HS-27A (cell line): ENCODE measurements around the gene CGNL1.
A peak's percentile ranks its signal among the peaks of the same experiment; 100 is the strongest.

Experiments
- DNase-seq: peaks from one replicate; pipeline ENCODE4 v3.0.0-alpha.2; 2012; ENCODE audit warnings: low read depth, missing footprints

CGNL1 gene

DNA sequence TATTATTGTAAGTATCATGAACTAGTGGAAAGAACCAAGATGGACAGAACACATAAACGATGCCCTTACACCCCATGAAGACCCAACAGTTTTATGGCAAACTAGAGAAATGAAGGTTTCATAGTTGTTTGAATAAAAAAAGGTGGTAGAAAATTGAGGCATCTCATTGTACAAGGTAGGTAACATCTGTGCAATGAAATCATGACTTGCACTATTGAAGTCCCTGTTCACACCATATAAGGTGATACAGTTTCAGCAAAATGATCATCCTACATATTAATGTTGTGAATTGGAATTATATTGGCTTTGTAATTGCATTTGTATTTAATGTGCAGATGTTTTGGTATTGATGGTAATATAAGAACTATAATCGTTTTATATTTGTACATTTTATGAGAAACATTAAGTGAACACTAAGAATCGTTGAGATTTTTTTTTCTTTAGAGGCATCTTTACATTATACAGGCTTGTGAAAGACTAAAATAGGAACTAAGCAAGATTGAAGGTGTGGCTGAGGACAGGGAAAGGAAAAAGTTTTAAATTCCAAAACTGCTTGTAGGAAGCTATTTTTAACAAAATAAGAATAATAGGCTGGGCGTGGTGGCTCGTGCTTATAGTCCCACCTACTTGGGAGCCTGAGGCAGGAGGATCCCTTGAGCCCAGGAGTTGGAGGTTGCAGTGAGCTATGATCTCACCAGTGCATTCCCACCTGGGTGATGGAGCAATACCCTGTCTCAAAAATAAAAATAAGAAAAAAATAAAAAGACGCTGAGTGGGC, 48.5 kb downstream of the CGNL1 start:
- DNase-seq: no peak

DNA sequence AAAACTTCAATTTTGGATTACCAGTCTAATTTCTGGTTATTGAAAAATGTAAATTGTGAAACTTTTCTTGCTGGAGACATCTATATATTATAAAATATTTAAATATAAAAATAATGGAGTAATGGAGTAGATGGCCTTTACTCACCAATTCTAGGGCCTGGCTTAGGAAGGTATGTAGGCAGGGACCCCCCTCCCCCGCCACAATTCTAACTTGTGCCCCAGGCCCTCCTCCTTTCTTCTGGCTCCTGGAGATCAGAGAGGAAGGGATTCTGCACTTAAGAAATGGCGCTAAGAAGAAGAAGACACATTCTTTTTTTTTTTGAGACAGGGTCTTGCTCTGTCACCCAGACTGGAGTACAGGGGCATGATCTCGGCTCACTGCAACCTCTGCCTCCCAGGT, 49.5 kb downstream of the CGNL1 start:
- no peak for DNase-seq

DNA sequence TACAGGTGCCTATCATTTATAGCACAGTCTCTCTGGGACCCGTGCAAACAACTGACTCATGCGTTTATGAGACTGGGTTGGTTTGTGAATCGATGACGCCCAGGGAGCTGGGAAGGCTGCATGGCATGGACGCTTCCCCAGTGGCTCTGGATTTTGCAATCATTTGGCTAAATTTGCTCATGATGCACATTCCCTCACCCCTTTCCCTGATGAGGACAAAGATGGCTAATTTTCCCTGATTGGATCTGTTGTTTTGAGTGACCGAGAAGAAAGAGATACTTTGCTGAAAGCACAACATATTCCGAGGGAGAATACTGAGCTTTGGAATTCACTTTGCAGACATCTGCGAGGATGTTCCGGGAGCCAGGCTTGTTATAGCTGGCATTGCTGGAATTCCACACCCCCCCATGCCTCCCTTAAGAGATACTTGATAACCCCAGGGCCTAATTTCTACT, 51.1 kb downstream of the CGNL1 start:
- DNase-seq: peak; percentile 46

DNA sequence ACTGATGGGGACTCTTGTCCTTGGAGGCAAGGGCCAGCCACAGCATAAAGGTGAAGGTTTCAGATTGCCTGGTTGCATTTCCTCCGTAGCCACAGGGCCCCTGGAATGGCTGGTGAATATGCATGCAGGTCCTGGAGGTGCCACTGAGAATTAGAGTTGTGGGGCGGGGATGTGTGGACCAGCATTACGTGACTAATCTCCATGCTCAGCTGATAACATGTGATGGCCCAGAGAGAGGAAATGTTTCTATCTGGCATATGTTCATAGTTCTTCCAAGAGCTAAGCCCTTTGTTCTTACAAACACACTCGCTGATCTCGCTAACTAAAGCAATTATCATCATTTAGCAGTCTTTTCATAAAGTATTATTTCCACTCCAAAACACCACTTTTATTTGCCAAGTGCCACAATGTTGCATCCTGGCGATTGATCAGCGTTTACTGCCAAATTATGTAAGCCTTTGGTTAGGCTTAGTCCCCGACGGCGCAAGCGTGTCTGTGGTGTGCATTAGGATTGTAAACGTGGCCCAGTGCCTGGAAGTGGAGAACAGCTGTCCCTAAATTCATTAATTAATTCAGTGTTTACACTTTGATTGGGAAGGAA, 55.9 kb downstream of the CGNL1 start:
- DNase-seq: no peak

DNA sequence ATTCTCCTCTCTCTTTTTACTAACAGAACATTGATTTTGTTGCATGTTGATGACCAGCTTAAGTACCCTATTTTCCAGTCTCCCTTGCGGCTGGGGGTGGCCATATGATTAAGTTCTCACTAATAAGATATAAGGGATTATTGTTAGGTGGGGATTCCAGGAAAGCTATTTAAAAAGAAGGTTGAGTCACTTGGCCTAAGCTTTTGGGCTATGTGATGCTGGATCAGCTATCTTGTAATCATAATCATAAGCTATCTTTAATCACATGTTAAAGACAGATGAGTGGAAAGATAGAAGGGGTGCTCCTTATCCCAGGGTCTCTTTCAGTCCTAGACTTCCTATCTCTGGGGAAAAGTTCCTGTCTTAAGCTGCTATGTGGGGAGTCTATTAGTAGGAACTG, 59.9 kb downstream of the CGNL1 start:
- no peak for DNase-seq

DNA sequence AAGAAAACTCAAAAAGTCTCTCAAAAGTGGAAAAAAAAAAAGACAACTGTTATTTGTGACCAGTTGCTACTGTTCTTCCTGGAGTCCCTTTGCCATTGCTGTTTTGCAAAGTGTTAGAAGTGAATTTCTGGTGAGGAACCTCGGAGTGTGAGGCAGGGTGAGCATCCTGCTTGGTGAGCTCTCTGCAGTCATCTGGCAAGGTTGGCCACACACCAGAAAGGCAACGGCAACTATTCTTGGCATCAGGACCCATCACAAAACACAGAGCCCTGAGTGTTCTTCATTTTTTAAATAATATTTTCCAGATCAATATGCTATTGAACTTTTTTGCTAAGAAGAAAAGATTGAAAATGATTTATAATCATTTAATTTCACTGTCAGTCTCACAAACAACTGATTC, 60.7 kb downstream of the CGNL1 start:
- no peak for DNase-seq

DNA sequence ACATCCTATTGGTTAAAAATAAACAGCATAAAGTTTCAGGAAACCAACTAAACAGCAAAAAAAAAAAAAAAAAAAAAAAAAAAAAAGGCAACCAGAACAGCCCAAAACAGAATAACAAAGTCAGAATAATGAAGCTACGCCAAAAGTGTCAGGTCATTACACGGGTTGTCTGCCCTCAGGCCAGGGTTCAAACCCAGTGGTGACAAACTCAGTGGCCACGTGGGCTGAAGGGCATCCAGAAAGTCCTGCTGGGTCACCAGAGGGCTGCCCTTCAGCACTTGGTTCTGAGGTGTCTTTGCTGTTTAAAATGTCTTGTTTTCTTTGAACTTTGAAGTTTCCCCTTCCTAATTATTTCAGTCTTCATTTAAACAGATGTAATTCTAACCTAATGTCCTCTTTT, 61.3 kb downstream of the CGNL1 start:
- no peak for DNase-seq

DNA sequence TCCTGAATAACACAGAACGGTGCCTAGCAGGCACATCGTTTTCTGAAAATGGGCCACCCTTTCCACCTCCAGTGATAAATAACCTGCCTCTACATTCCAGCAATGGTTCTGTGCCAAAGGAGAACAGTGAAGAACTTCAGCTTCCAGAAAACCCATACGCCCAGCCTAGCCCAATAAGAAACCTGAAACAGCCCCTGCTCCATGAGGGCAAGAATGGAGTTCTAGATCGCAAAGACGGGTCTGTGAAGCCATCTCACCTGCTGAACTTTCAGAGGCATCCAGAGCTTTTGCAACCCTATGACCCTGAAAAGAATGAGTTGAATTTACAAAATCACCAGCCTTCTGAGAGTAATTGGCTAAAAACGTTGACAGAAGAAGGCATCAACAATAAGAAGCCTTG, 61.9 kb downstream of the CGNL1 start:
- no peak for DNase-seq

DNA sequence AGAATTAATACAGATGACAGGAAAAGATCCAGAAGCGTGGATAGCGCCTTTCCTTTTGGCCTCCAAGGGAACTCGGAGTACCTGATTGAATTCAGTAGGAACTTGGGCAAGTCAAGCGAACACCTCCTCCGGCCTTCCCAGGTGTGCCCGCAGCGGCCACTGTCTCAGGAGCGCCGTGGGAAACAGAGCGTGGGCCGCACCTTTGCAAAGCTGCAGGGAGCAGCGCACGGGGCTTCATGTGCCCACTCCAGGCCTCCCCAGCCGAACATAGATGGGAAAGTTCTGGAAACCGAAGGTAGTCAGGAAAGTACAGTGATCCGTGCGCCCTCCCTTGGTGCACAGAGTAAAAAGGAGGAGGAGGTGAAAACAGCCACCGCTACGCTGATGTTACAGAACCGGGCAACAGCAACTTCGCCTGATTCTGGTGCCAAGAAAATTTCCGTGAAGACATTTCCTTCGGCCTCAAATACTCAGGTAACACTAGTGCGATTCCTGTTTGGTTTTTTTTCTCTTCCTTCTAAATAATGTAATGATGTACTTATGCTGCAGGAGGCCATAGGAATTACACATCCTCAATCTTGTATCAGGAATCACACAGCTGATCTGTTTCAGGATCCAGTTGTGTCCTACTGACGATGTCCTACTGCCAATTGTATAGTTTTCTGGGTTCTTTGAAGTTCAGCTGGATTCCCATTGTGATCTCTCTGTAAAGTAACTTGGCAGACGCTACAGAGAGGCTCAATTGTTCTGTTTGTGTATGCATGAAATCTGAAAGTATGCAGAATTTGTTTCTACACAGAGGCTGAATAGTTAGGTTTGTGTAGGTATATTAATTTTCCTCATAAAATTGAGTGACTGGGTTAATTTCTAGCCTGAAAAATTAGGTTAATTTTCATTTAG, 63.1 kb downstream of the CGNL1 start:
- DNase-seq: no peak

DNA sequence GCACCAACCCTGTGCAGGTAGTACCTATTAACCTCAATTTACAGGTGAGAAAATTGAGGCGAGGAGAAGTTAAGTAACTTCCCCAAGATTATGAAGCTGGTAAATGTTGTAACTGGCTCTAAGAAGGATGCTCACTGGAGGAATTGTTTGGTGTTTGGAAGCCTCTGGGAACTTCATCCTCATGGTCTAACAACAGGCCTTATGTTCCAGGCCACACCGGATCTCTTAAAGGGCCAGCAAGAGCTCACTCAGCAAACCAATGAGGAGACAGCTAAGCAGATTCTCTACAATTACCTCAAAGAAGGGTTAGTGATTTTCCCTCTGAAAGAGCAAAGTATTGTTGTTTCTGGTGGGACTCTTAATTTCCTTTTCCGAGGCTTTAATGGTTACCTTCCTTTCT, 63.9 kb downstream of the CGNL1 start:
- no peak for DNase-seq

DNA sequence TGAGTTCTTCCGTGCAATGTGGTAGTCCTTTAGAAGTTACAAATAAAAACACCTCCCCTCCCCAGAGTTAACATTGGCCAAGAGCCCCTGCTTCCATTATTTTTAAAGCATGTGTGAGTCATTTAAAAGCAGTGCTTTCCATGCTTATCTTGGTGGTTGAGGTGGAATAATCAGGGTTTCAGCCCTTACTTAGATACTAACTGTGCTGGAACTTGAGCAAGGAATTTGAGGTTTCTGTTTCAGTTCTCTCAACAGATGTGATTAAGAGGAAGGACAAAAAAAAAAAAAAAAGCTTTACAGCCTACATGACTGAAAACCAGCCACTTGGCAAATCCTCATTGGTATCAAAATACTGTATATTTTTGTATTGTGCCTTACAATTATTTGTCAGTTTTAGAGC, 64.5 kb downstream of the CGNL1 start:
- DNase-seq: peak; percentile 79

DNA sequence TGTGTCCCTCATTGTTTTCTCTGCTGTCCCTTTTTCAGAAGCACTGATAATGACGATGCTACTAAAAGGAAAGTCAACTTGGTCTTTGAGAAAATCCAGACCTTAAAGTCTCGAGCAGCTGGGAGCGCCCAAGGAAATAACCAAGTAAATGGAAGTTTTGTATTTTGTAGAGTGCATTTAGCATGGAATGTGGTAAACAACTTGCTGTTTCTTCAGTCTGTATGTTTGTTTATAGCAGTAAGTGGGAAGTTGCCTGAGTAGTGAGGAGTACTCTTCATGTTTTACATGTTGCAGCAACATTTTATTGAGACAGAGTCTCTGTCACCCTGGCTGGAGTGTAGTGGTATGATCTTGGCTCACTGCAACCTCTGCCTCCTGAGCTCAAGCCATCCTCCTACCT, 66.0 kb downstream of the CGNL1 start:
- DNase-seq: no peak

DNA sequence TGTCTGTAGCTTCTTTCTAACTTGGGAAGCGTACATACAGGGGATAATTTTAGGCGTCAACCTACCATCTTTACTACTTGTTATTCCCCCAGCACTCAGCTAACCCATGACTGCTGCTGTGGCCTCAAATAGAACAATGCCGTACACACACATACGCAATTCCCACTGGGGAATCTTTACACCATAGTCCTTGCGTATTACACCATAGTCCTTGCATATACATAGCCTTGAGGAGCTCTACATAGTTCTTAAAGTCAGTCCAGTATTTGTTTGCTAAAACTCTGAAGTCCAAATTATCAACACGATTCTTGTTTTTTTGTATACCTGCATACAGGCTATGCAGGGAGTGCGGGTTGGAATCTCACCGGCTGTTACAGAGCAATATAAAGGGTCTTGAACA, 67.2 kb downstream of the CGNL1 start:
- no peak for DNase-seq

DNA sequence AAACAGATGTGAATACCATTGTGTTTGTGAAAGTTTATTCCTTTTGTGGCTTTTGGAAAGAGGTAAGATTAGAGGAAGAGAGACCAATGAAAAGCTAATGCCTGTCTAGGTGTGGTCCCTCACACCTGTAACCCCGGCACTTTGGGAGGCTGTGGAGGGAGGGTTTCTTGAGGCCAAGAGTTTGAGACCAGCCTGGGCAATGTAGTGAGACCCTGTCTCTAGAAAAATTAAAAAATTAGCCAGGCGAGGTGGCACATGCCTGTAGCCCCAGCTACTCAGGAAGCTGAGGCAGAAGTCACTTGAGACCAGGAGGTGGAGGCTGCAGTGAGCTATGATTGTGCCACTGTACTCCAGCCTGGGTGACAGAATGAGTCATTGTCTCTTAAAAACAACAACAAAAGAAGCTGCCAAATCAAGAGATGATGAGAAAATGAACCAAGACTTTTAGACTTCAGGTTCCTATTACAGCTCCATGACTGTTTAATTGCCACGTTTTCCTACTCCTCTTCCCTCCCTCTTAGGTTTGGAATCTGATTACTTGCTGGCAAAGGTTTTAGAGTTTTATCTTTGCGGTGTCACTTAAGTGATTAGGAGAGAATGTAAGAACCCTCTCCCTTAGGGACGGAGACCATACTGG, 68.7 kb downstream of the CGNL1 start:
- DNase-seq: no peak

DNA sequence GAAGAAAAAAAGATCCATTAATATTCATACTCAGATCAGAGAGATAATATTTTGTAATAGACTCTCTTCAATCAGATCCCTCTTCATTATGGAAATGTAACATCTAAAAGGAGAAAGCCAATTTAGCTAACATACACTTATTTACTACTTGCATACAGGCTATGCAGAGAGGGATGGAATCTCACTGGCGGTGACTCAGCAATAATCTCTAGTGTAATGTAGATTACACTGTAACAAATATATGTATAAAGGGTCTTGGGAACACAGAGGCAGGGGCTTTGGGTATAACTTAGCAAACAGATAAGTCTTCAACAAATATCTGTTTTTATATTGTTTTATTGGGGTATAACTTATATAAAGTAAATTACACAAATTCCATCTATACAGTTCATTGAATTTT, 69.6 kb downstream of the CGNL1 start:
- DNase-seq: no peak

DNA sequence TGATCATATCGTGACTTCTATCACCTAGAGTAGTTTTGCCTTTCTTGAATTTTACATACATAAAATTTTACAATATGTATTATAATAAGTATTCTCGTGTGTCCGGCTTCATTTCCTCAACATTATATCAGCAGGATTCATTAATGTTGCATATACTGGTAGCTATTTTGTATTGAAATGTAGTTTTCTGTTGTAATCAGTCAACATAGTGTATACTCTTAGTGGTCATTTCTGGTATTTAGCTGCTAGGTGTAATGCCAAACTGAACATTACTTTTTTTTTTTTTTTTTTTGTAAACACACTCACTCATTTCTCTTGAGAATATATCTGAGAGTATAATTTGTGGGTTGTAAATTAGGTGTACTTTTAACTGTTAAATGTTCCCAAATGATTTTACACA, 70.1 kb downstream of the CGNL1 start:
- DNase-seq: no peak

DNA sequence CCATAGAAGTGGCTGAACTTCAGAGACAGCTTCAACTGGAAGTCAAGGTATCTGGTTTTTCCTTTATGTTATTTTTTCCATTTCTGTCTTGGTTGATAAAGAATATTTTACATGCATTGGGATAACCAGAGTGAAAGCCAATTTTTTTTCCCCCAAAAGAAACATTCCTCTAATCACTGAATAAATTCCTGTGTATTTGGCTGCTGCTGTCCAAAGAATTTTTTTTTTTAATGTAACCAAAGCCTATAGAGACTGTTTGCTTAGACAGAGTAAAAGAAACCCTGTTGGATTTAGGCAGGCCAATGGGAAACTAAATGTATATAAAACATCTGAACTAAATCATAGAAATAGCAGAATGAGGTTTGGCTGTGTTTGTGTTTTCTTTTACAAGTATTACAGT, 75.2 kb downstream of the CGNL1 start:
- DNase-seq: no peak

DNA sequence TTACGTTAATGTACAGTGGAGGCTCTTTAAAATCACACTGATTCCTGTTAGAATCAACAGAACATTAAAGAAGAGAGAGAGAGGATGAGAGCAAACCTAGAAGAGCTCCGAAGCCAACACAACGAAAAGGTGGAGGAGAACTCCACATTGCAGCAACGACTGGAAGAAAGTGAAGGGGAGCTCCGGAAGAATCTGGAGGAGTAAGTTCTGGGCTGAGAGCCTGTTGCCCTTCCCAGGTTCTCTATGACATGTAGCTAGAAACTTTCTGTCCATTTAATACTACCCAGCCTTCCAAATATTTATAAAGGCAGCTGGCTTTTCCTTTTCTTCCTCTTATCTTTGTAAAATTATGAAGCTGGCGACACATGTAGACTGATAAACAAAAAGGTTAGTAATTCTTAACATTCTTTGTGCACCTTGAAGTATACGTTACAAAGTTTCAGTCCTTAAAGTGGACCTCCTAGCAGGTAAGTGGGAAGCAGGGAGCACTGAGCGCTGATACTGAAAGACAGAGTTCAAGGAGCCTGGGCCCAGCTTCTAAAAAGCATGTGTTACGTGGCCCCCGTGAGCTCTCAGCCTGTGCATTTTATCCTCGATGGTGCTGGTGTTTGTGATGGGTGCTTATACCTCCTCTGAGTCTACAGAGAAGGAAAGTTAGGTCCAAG, 75.9 kb downstream of the CGNL1 start:
- no peak for DNase-seq

DNA sequence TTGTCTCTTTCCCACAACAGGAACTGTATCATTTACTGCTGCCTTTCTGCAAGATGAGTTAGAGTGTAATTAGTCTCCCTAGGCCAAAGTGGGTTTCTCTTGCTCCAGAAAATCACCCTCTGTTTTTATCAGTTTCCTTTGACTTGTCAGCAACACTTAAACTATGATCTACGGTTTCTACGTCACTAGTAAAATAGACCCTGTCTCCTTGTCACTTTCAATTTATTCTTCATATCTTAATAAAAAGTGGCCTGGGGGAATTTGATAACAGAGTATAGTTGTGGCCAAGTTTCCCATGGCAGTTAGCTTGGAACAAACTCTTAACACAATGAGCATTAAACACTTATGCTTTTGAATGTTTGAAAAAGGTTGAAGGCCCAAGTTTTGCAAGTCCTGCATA, 79.6 kb downstream of the CGNL1 start:
- no peak for DNase-seq

DNA sequence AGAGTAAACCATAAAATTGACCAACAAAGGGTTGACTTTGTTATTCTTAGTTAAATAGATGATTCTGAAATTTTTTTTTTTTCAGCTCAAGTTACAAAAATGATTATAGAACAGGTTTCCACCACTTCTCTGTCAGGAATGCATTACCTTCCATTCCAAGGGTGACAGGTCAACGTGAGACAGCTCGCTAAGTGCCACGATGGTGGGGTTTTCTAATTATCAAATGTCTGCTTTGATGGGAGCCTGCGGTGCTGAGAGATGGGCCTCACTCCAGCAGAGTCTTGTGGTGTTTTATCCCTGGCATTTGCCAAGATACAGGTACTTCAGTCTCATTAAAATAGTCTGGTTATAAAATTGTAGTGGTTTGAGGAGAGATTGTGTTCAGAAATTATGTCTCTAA, 80.3 kb downstream of the CGNL1 start:
- no peak for DNase-seq

DNA sequence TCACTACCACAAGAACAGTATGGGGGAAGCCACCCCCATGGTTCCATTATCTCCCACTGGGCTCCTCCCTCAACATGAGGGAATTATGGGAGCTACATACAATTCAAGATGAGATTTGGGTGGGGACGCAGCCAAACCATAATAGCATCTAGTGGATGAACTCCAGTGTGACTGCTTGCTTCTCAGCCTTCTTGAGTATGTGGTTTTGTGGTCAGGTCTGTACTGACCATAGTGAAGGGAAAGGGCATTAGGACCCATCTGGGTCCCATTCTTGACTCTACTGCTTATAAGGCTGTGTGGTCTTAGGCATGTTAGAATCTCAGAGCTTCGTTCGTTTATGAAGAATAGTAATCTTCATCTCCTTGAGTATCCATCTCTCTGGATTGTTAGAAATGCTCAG, 81.4 kb downstream of the CGNL1 start:
- DNase-seq: no peak

DNA sequence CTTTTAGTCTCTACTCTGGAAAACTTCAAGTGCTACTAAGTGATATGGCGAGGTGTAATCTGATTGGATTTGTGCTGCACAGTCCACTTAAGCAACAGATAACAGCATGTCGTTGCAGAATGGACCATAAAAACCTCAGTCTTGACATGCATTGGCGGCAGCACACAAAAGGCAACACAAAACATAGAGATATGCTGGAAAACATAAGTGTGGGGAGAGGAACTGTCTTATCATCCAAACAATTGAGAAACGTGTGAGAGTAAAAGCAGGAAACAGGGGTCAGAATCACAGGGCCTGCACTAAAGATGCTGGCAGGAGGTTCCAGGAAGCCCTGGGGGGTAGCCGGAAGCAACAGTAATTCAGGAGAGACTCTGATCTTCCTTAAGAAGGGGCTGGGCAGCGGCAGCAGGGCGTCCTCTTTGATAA, 82.1 kb downstream of the CGNL1 start:
- DNase-seq: no peak
